Right ventricle myocardium superior (tissue), 1 donor: ENCODE results near the gene CEP85. TPM values are rescaled to one million over a fixed set of nuclear protein-coding genes. Genes with fewer than 3 reads are reported as not detected.
A peak's percentile ranks its signal among the peaks of the same experiment; 100 is the strongest.
"Not testable (repeated sequence)": the region's sequence is repeated elsewhere in the genome, so short reads cannot be mapped to it uniquely, and the experiment has no call there.

Experiments
- ATAC-seq: fragments of 200-7000 bp; cut with Tn5 transposase; one replicate; pipeline ENCODE4 v1.9.1; 2020; ENCODE audit warnings: mild to moderate bottlenecking; ENCODE audit not compliant: poor library complexity
- DNase-seq: peaks from one replicate; pipeline ENCODE4 v3.0.0-alpha.2; 2020
- intact Hi-C: fragments of 100-400 bp; cut with DNase I; formaldehyde crosslinking; loops from one replicate; pipeline ENCODE4 v1.11.2; 2022
- total RNA-seq: library from RNA; stranded (reverse); fragmentation: NEBNext Ultra II Directional; extraction: Animal tissue kit (Norgen Biotek cat#: 25700); gene quantifications from one replicate; pipeline ENCODE4 v1.2.1, GENCODE V29; 2021
- donor health status: DM: no; HTN: yes; CAD: no; lungs with severe emphysema.

Gene CEP85
- total RNA-seq, 1 donor from 2014 or later: 82.5 TPM

- ATAC-seq (peak; percentile 81), DNase-seq (peak; percentile 58)
- intact Hi-C loops: no loop called here
Measured at GRCh38 chr1:26218906-26219494, 15.0 kb upstream of the CEP85 start.

- DNase-seq (no peak), ATAC-seq (no peak)
- intact Hi-C loops: no loop called here
Measured at GRCh38 chr1:26220199-26220912, 13.6 kb upstream of the CEP85 start.

- intact Hi-C loops: no loop called here
- no peak for DNase-seq
- ATAC-seq: no peak
Measured at GRCh38 chr1:26221094-26221493, 12.9 kb upstream of the CEP85 start.

GRCh38 chr1:26224606-26225005, 9.4 kb upstream of the CEP85 start:
- peak; percentile 43 for ATAC-seq
- intact Hi-C loops: loop anchor here (5.0 kb wide), 1 partner anchor 57 kb away; the partner anchor contains the start of genes C1orf232 and ZNF593
- no peak for DNase-seq

- intact Hi-C loops: loop anchor here (5.0 kb wide), 1 partner anchor 58 kb away; the partner anchor contains the start of genes C1orf232 and ZNF593
- DNase-seq (peak; percentile 82), ATAC-seq (peak; percentile 92)
Measured at GRCh38 chr1:26225033-26225831, 8.8 kb upstream of the CEP85 start.

- not testable (repeated sequence) for DNase-seq, ATAC-seq
- intact Hi-C loops: loop anchor here (5.0 kb wide), 1 partner anchor 128 kb away; no protein-coding TSS in a partner anchor
Measured at GRCh38 chr1:26230682-26231081, 3.3 kb upstream of the CEP85 start.

GRCh38 chr1:26234644-26235370, 807 bp downstream of the CEP85 start:
- ATAC-seq: peak; percentile 0
- no peak for DNase-seq

GRCh38 chr1:26237230-26237966, 3.4 kb downstream of the CEP85 start:
- no peak for ATAC-seq
- no peak for DNase-seq
- intact Hi-C loops: no loop called here

More at GRCh38 chr1:26234644-26235370, 807 bp downstream of the CEP85 start:
- intact Hi-C loops: loop anchor here (5.0 kb wide), 1 partner anchor 133 kb away; no protein-coding TSS in a partner anchor

- intact Hi-C loops: no loop called here
- ATAC-seq (no peak), DNase-seq (no peak)
Measured at GRCh38 chr1:26239936-26240335, 5.9 kb downstream of the CEP85 start.

GRCh38 chr1:26252718-26253117, 18.7 kb downstream of the CEP85 start:
- DNase-seq (no peak), ATAC-seq (no peak)
- intact Hi-C loops: no loop called here

GRCh38 chr1:26254404-26254803, 20.4 kb downstream of the CEP85 start:
- peak; percentile 83 for ATAC-seq
- no peak for DNase-seq
- intact Hi-C loops: no loop called here

GRCh38 chr1:26257222-26257621, 23.2 kb downstream of the CEP85 start:
- intact Hi-C loops: no loop called here
- ATAC-seq (peak; percentile 73), DNase-seq (no peak)

GRCh38 chr1:26259005-26259404, 25.0 kb downstream of the CEP85 start:
- ATAC-seq (no peak), DNase-seq (no peak)
- intact Hi-C loops: no loop called here

GRCh38 chr1:26259578-26259977, 25.6 kb downstream of the CEP85 start:
- ATAC-seq (no peak), DNase-seq (no peak)
- intact Hi-C loops: no loop called here

GRCh38 chr1:26263212-26263611, 29.2 kb downstream of the CEP85 start:
- intact Hi-C loops: no loop called here
- ATAC-seq (no peak), DNase-seq (no peak)

GRCh38 chr1:26265405-26265804, 31.4 kb downstream of the CEP85 start:
- ATAC-seq (no peak), DNase-seq (no peak)
- intact Hi-C loops: no loop called here

GRCh38 chr1:26268290-26269197, 34.5 kb downstream of the CEP85 start:
- intact Hi-C loops: no loop called here
- ATAC-seq (no peak), DNase-seq (no peak)
